Lung microvascular endothelial cell (primary cell): ENCODE results near the gene SALL1. TPM values are rescaled to one million over a fixed set of nuclear protein-coding genes. Genes with fewer than 3 reads are reported as not detected.

Experiments
- DNase-seq, 2 donors: peaks; one replicate each; pipeline versions ENCODE4 v3.0.0 to v3.0.0-alpha.2; 2010; ENCODE audit warnings: low read depth in 2 of 2
- total RNA-seq: library from RNA; depleted of rRNA; stranded (reverse); fragments of >200 nt; gene quantifications from 2 replicates; pipeline ENCODE4 v1.2.1, GENCODE V29; 2014

SALL1 gene
- total RNA-seq, 1 donor from 2014 or later = not detected

- no peak for DNase-seq
These were observed 9.5 kb downstream of the SALL1 start for GRCh38 chr16:51141541-51141940.

- DNase-seq = no peak
These were observed 10.0 kb downstream of the SALL1 start for GRCh38 chr16:51141106-51141505.

GRCh38 chr16:51140112-51140511, 11.0 kb downstream of the SALL1 start:
- DNase-seq = no peak

- DNase-seq = no peak
These were observed 11.5 kb downstream of the SALL1 start for GRCh38 chr16:51139568-51139967.

- DNase-seq = no peak
These were observed 12.9 kb downstream of the SALL1 start for GRCh38 chr16:51138178-51138577.

GRCh38 chr16:51137097-51137496, 14.0 kb downstream of the SALL1 start:
- no peak for DNase-seq

- no peak for DNase-seq
These were observed 16.2 kb downstream of the SALL1 start for GRCh38 chr16:51134876-51135275.

GRCh38 chr16:51134269-51134812, 16.7 kb downstream of the SALL1 start:
- DNase-seq = no peak

- DNase-seq = no peak
These were observed 17.4 kb downstream of the SALL1 start for GRCh38 chr16:51133688-51134087.

- no peak for DNase-seq
These were observed 17.9 kb downstream of the SALL1 start for GRCh38 chr16:51133183-51133582.

GRCh38 chr16:51132490-51133115, 18.5 kb downstream of the SALL1 start:
- no peak for DNase-seq

- DNase-seq = no peak
These were observed 19.5 kb downstream of the SALL1 start for GRCh38 chr16:51131619-51132018.

- no peak for DNase-seq
These were observed 22.0 kb downstream of the SALL1 start for GRCh38 chr16:51129105-51129504.

GRCh38 chr16:51125992-51126391, 25.1 kb downstream of the SALL1 start:
- DNase-seq = no peak

GRCh38 chr16:51124896-51125295, 26.2 kb downstream of the SALL1 start:
- no peak for DNase-seq

- no peak for DNase-seq
These were observed 29.2 kb downstream of the SALL1 start for GRCh38 chr16:51121850-51122249.

GRCh38 chr16:51120730-51121347, 30.2 kb downstream of the SALL1 start:
- DNase-seq = no peak

GRCh38 chr16:51119973-51120729, 30.9 kb downstream of the SALL1 start:
- no peak for DNase-seq

GRCh38 chr16:51119556-51119955, 31.5 kb downstream of the SALL1 start:
- DNase-seq = no peak

GRCh38 chr16:51116353-51116752, 34.7 kb downstream of the SALL1 start:
- no peak for DNase-seq

GRCh38 chr16:51114382-51114781, 36.7 kb downstream of the SALL1 start:
- no peak for DNase-seq
